ENCODE measurements around the gene NUP85. TPM values are rescaled to one million over a fixed set of nuclear protein-coding genes. Genes with fewer than 3 reads are reported as not detected.
"Not testable (repeated sequence)": the region's sequence is repeated elsewhere in the genome, so short reads cannot be mapped to it uniquely, and the experiment has no call there.

NUP85 gene
- total RNA-seq, 1 donor from 2014 or later, result 136 TPM

GRCh38 chr17:75181608-75182318 lies 23.7 kb upstream of the NUP85 start:
- peaks cover 38% of the 10 kb centered on the region for H3K4me1 Mint-ChIP-seq
- intact Hi-C loops (cut with micrococcal nuclease), result loop anchor here (2.0 to 5.0 kb wide), 6 partner anchors 23 to 406 kb away; partner anchors contain the start of genes GGA3, MRPS7, MYO15B and NT5C
- H3K4me3 Mint-ChIP-seq, result peak overlapping the region; percentile 92
- no peaks in the 10 kb centered on the region for H3K9me3 Mint-ChIP-seq
- peak overlapping the region; percentile 72 for H3K27ac Mint-ChIP-seq
- peak; percentile 84 for DNase-seq
- H3K36me3 Mint-ChIP-seq (ENCODE audit: low read depth), result peaks cover 35% of the 10 kb centered on the region
- no peaks in the 10 kb centered on the region for H3K27me3 Mint-ChIP-seq

- peaks cover 34% of the 10 kb centered on the region for H3K36me3 Mint-ChIP-seq (ENCODE audit: low read depth)
- H3K4me3 Mint-ChIP-seq, result peak overlapping the region; percentile 92
- no peaks in the 10 kb centered on the region for H3K9me3 Mint-ChIP-seq
- peaks cover 36% of the 10 kb centered on the region for H3K4me1 Mint-ChIP-seq
- intact Hi-C loops (cut with micrococcal nuclease), result loop anchor here (2.0 to 5.0 kb wide), 6 partner anchors 23 to 405 kb away; partner anchors contain the start of genes GGA3, MRPS7, MYO15B and NT5C
- no peak for DNase-seq
- H3K27me3 Mint-ChIP-seq, result no peaks in the 10 kb centered on the region
- peak overlapping the region; percentile 72 for H3K27ac Mint-ChIP-seq
These were observed 23.2 kb upstream of the NUP85 start for GRCh38 chr17:75182319-75182568.

- intact Hi-C loops (cut with micrococcal nuclease), result loop anchor here (1.0 to 5.0 kb wide), 7 partner anchors 22 to 404 kb away; partner anchors contain the start of genes GGA3, JPT1, MRPS7 and MYO15B
- peak within 1 kb of the TSS; percentile 92 for H3K4me3 Mint-ChIP-seq
- no peaks in the 10 kb centered on the region for H3K9me3 Mint-ChIP-seq
- peaks cover 34% of the 10 kb centered on the region for H3K36me3 Mint-ChIP-seq (ENCODE audit: low read depth)
- DNase-seq, result peak; percentile 99
- peak within 1 kb of the TSS; percentile 96 for H3K27ac Mint-ChIP-seq
- peaks cover 36% of the 10 kb centered on the region for H3K4me1 Mint-ChIP-seq
- no peaks in the 10 kb centered on the region for H3K27me3 Mint-ChIP-seq
These were observed 22.7 kb upstream of the NUP85 start, which contains the start of gene SUMO2 for GRCh38 chr17:75182569-75183436. Gene SUMO2 (minus strand): TSS chr17:75182959. CDS start chr17:75182834, 125 bp downstream.

- no peaks in the 10 kb centered on the region for H3K27me3 Mint-ChIP-seq
- DNase-seq, result no peak
- peaks cover 21% of the 10 kb centered on the region for H3K36me3 Mint-ChIP-seq (ENCODE audit: low read depth)
- peak overlapping the region; percentile 96 for H3K27ac Mint-ChIP-seq
- peaks cover 38% of the 10 kb centered on the region for H3K4me1 Mint-ChIP-seq
- no peaks in the 10 kb centered on the region for H3K9me3 Mint-ChIP-seq
- peak overlapping the region; percentile 92 for H3K4me3 Mint-ChIP-seq
- intact Hi-C loops (cut with micrococcal nuclease), result loop anchor here (1.0 to 5.0 kb wide), 7 partner anchors 21 to 403 kb away; partner anchors contain the start of genes GGA3, JPT1, MRPS7 and MYO15B
These were observed 21.2 kb upstream of the NUP85 start for GRCh38 chr17:75183999-75184884.

- intact Hi-C loops (cut with micrococcal nuclease), result no loop called here
- H3K4me1 Mint-ChIP-seq, result peaks cover 23% of the 10 kb centered on the region
- H3K9me3 Mint-ChIP-seq, result no peaks in the 10 kb centered on the region
- DNase-seq, result no peak
- H3K36me3 Mint-ChIP-seq (ENCODE audit: low read depth), result peaks cover under 1% of the 10 kb centered on the region
- peak overlapping the region; percentile 90 for H3K27ac Mint-ChIP-seq
- H3K27me3 Mint-ChIP-seq, result no peaks in the 10 kb centered on the region
- no peak overlapping the region for H3K4me3 Mint-ChIP-seq
These were observed 16.9 kb upstream of the NUP85 start for GRCh38 chr17:75188614-75189013.

- DNase-seq, result no peak
- Mint-ChIP-seq H3K27me3 (no peaks in the 10 kb centered on the region), H3K27ac (peak overlapping the region; percentile 4), H3K9me3 (no peaks in the 10 kb centered on the region), H3K4me3 (no peak overlapping the region), H3K4me1 (peaks cover 12% of the 10 kb centered on the region), H3K36me3 (ENCODE audit: low read depth) (no peaks in the 10 kb centered on the region)
- intact Hi-C loops (cut with micrococcal nuclease), result no loop called here
These were observed 13.9 kb upstream of the NUP85 start for GRCh38 chr17:75191584-75191983.

- Mint-ChIP-seq H3K27ac (no peak overlapping the region), H3K27me3 (no peaks in the 10 kb centered on the region), H3K4me1 (no peaks in the 10 kb centered on the region), H3K4me3 (no peak overlapping the region), H3K9me3 (no peaks in the 10 kb centered on the region), H3K36me3 (ENCODE audit: low read depth) (no peaks in the 10 kb centered on the region)
- DNase-seq, result no peak
- intact Hi-C loops (cut with micrococcal nuclease), result no loop called here
These were observed 10.6 kb upstream of the NUP85 start for GRCh38 chr17:75194879-75195278.

- peaks cover 6% of the 10 kb centered on the region for H3K4me1 Mint-ChIP-seq
- H3K27ac Mint-ChIP-seq, result no peak overlapping the region
- DNase-seq, result no peak
- intact Hi-C loops (cut with micrococcal nuclease), result loop anchor here (5.0 kb wide), 1 partner anchor 238 kb away; no protein-coding TSS in a partner anchor
- no peaks in the 10 kb centered on the region for H3K9me3 Mint-ChIP-seq
- H3K36me3 Mint-ChIP-seq (ENCODE audit: low read depth), result no peaks in the 10 kb centered on the region
- H3K27me3 Mint-ChIP-seq, result no peaks in the 10 kb centered on the region
- H3K4me3 Mint-ChIP-seq, result no peak overlapping the region
These were observed 5.4 kb upstream of the NUP85 start for GRCh38 chr17:75199886-75200618.

- intact Hi-C loops (cut with micrococcal nuclease), result loop anchor here (1.0 to 5.0 kb wide), 3 partner anchors 23 to 138 kb away; partner anchors contain the start of genes GGA3, MRPS7 and SUMO2
- Mint-ChIP-seq H3K4me1 (peaks cover 14% of the 10 kb centered on the region), H3K27ac (peak overlapping the region; percentile 99), H3K27me3 (no peaks in the 10 kb centered on the region), H3K4me3 (peak overlapping the region; percentile 97), H3K9me3 (no peaks in the 10 kb centered on the region), H3K36me3 (ENCODE audit: low read depth) (peaks cover 18% of the 10 kb centered on the region)
- DNase-seq, result no peak
These were observed 299 bp downstream of the NUP85 start for GRCh38 chr17:75205793-75206163.

GRCh38 chr17:75207050-75207407 lies 1.6 kb downstream of the NUP85 start:
- Mint-ChIP-seq H3K36me3 (ENCODE audit: low read depth) (peaks cover 24% of the 10 kb centered on the region), H3K4me3 (peak overlapping the region; percentile 97)
- not testable (repeated sequence) for H3K27me3 Mint-ChIP-seq, DNase-seq, H3K4me1 Mint-ChIP-seq, H3K9me3 Mint-ChIP-seq, H3K27ac Mint-ChIP-seq
- intact Hi-C loops (cut with micrococcal nuclease), result loop anchor here (5.0 kb wide), 1 partner anchor 140 kb away; no protein-coding TSS in a partner anchor

GRCh38 chr17:75207760-75208159 lies 2.3 kb downstream of the NUP85 start:
- no peaks in the 10 kb centered on the region for H3K27me3 Mint-ChIP-seq
- no peaks in the 10 kb centered on the region for H3K9me3 Mint-ChIP-seq
- no peak overlapping the region for H3K27ac Mint-ChIP-seq
- intact Hi-C loops (cut with micrococcal nuclease), result loop anchor here (5.0 kb wide), 1 partner anchor 140 kb away; no protein-coding TSS in a partner anchor
- peak overlapping the region; percentile 57 for H3K4me3 Mint-ChIP-seq
- H3K36me3 Mint-ChIP-seq (ENCODE audit: low read depth), result peaks cover 24% of the 10 kb centered on the region
- DNase-seq, result no peak
- peaks cover 9% of the 10 kb centered on the region for H3K4me1 Mint-ChIP-seq

- peaks cover 28% of the 10 kb centered on the region for H3K36me3 Mint-ChIP-seq (ENCODE audit: low read depth)
- peaks cover 9% of the 10 kb centered on the region for H3K4me1 Mint-ChIP-seq
- H3K9me3 Mint-ChIP-seq, result no peaks in the 10 kb centered on the region
- DNase-seq, result no peak
- no peak overlapping the region for H3K27ac Mint-ChIP-seq
- peak overlapping the region; percentile 57 for H3K4me3 Mint-ChIP-seq
- H3K27me3 Mint-ChIP-seq, result no peaks in the 10 kb centered on the region
- intact Hi-C loops (cut with micrococcal nuclease), result loop anchor here (5.0 kb wide), 1 partner anchor 141 kb away; no protein-coding TSS in a partner anchor
These were observed 2.7 kb downstream of the NUP85 start for GRCh38 chr17:75208161-75208560.

Data from activated CD4-positive, alpha-beta T cell treated with anti-CD3 and anti-CD28 coated beads, Interleukin-2, amount 10 ng/mL, durations not matched to agents 24 days and 14 days (primary cell).